Measurements from ENCODE around the gene PPDPF.
"Not testable (repeated sequence)": the region's sequence is repeated elsewhere in the genome, so short reads cannot be mapped to it uniquely, and the experiment has no call there.

The PPDPF gene

DNA sequence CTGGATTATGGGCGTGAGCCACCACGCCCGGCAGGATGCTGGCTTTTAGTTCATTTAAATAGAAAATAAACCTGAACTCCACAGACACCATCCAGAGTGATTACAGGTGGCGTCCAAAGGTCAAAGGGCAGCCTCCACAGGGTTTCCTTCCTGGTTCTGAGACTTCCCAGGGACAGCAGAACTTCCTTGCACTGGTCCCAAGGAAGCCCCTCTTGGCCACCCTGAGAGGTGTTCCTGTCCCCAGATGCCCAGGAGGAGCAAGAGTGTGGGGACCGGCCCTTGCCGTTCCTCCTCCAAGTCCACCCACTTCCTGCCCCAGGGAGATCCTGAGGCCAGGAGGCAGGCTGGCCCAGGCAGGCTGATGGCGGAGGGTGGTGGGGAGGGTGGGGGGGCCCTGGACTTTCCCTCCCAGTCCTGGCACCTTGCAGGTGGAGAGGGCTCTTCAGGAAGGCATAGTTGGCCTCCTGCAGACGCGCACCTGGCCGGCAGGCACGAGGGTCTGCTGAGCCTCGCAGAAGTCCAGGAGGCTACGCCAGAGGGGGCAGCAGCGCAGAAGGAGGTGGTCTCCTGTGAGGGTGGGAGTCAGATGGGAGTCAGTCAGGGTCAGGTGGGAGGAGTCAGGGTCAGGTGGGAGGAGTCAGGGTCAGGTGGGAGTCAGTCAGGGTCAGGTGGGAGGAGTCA lies 38.4 kb downstream of the PPDPF start:
- H3K9ac ChIP-seq = no peak overlapping the region
- no peak overlapping the region for H2AFZ ChIP-seq
- H3K4me1 ChIP-seq = no peaks in the 10 kb centered on the region
- H3K79me2 ChIP-seq = no peaks in the 10 kb centered on the region
- no peak for TF ChIP-seq CTCF (IDR thresholded peaks at IDR 0.05)
- no peak overlapping the region for H3K4me3 ChIP-seq (ENCODE audit: low read depth, low read length)
- H3K4me2 ChIP-seq (ENCODE audit: low read length) = no peak overlapping the region
- H3K36me3 ChIP-seq (ENCODE audit: control insufficient read depth, insufficient read depth, low read length) = no peaks in the 10 kb centered on the region
- no peaks in the 10 kb centered on the region for H3K9me3 ChIP-seq (ENCODE audit: control insufficient read depth, low read length)
- no peaks in the 10 kb centered on the region for H3K27me3 ChIP-seq (ENCODE audit: control insufficient read depth, insufficient read depth, low read length)
- no peak overlapping the region for H3K27ac ChIP-seq

DNA sequence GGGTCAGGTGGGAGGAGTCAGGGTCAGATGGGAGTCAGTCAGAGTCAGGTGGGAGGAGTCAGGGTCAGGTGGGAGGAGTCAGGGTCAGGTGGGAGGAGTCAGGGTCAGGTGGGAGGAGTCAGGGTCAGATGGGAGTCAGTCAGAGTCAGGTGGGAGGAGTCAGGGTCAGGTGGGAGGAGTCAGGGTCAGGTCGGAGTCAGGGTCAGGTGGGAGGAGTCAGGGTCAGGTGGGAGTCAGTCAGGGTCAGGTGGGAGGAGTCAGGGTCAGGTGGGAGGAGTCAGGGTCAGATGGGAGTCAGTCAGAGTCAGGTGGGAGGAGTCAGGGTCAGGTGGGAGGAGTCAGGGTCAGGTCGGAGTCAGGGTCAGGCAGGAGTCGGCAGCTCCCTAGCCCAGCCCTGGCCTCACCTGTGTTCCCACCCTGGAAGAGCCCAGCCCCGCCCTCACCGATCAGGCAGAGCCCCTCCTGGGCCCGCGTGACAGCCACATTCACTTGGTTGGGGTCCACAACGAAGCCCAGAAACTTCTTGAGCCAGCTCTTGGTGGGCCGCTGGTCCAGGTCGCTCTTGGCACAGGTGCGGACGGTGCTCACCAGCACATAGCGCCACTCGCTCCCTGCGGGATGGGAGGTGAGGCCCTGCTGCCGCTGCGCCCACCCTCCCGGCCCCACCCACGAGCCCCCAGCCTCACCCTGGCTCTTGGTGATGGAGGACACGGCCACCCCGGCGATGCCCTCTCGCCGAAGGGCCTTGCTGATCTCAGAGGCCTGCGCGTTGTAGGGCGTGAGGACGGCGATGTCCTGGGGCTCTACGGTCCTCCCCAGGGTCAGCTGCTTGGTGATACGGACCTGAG lies 39.1 kb downstream of the PPDPF start:
- H2AFZ ChIP-seq; H3K4me1 ChIP-seq; H3K27me3 ChIP-seq (ENCODE audit: control insufficient read depth, insufficient read depth, low read length); H3K79me2 ChIP-seq; H3K9me3 ChIP-seq (ENCODE audit: control insufficient read depth, low read length); H3K4me2 ChIP-seq (ENCODE audit: low read length); H3K27ac ChIP-seq; H3K9ac ChIP-seq; H3K36me3 ChIP-seq (ENCODE audit: control insufficient read depth, insufficient read depth, low read length); H3K4me3 ChIP-seq (ENCODE audit: low read depth, low read length): not testable (repeated sequence)

GRCh38 chr20:63560333-63560805 lies 39.8 kb downstream of the PPDPF start:
- Histone ChIP-seq H3K27ac (no peak overlapping the region), H3K4me3 (ENCODE audit: low read depth, low read length) (no peak overlapping the region), H2AFZ (no peak overlapping the region), H3K4me2 (ENCODE audit: low read length) (no peak overlapping the region), H3K9ac (no peak overlapping the region), H3K4me1 (no peaks in the 10 kb centered on the region), H3K36me3 (ENCODE audit: control insufficient read depth, insufficient read depth, low read length) (no peaks in the 10 kb centered on the region), H3K79me2 (no peaks in the 10 kb centered on the region), H3K27me3 (ENCODE audit: control insufficient read depth, insufficient read depth, low read length) (no peaks in the 10 kb centered on the region), H3K9me3 (ENCODE audit: control insufficient read depth, low read length) (no peaks in the 10 kb centered on the region)
- TF ChIP-seq CTCF (IDR thresholded peaks at IDR 0.05) = no peak

DNA sequence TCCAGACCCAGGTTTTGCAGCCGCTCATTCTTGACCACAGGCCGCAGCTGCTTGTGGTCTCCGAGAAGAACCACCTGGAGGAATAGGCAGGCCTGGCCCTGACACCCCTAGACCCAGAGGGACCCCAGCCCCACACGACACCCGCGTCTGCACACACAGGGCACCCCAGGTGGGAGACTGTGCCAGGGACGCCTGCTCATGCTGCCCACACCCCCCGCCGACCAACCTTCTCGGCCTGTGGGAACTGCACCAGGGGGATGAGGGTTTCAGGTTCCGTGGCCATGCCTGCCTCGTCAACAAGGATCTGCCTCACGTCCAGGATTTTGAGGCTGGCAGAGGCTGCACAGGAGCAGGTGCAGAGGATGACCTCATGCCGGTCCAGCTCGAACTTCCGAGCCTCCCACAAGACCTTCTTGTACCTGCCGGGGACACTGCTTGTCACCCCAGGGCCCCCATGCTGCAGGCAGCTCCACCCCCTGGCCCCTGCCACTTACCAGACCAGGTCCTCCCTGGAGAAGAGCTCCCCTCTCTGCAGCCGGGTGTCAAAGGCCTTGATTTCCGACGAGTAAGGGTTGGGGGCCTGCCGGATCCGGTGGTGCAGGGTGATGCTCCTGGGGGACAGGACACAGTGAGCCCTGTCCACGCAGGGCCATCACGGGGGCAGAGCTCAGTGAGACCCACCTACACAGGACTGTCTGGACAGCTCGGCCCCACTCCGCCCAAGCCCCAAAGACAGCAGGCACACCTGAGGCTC lies 40.5 kb downstream of the PPDPF start:
- Histone ChIP-seq H3K4me1 (no peaks in the 10 kb centered on the region), H3K4me2 (ENCODE audit: low read length) (no peak overlapping the region), H3K27me3 (ENCODE audit: control insufficient read depth, insufficient read depth, low read length) (no peaks in the 10 kb centered on the region), H2AFZ (no peak overlapping the region), H3K27ac (no peak overlapping the region), H3K36me3 (ENCODE audit: control insufficient read depth, insufficient read depth, low read length) (no peaks in the 10 kb centered on the region), H3K9me3 (ENCODE audit: control insufficient read depth, low read length) (no peaks in the 10 kb centered on the region), H3K9ac (no peak overlapping the region), H3K79me2 (no peaks in the 10 kb centered on the region), H3K4me3 (ENCODE audit: low read depth, low read length) (no peak overlapping the region)
- TF ChIP-seq CTCF (IDR thresholded peaks at IDR 0.05) = no peak
